HCT116 (cell line): ENCODE results near the gene HSFX4. TPM values are rescaled to one million over a fixed set of nuclear protein-coding genes. Genes with fewer than 3 reads are reported as not detected.

Experiments
- ATAC-seq: fragments of 200-7000 bp; cut with Tn5 transposase; 2 replicates; pipeline ENCODE4 v1.9.1; 2020; ENCODE audit warnings: mild to moderate bottlenecking, moderate library complexity
- BruUV-seq: library from RNA; stranded (reverse); fragments of 400-500 nt; replicated peaks from 2 replicates; lab custom pipeline; 2021; lab: Mats Ljungman, UMichigan
- CTCF ChIA-PET: fragments of 300-600 bp; sonication (Branson Sonifier 250); formaldehyde crosslinking; loops from one replicate; lab custom pipeline; 2021; ENCODE audit warnings: antibody characterized with exemption; lab: Charles Lee
- POLR2A ChIA-PET: fragments of 300-600, 350-600 bp; sonication (Branson Sonifier 250); formaldehyde crosslinking; loops from one replicate; lab custom pipeline; 2021; ENCODE audit warnings: antibody characterized with exemption; lab: Charles Lee
- RAD21 ChIA-PET, 2 experiments: fragments of 300-600 bp; sonication (Branson Sonifier 250); formaldehyde crosslinking; loops; one replicate each; lab custom pipeline; 2023; ENCODE audit warnings: low total read pairs in 2 of 2; ENCODE audit not compliant: uncharacterized antibody in 2 of 2, unreplicated experiment in 2 of 2, low non-redundant PET in 1 of 2; lab: Charles Lee
- DNase-seq: peaks from one replicate; pipeline ENCODE4 v3.0.0-alpha.2; 2010; ENCODE audit warnings: low read depth, low spot score
- H2AFZ ChIP-seq: fragments of 200-600 bp; shearing (Covaris generic), sonication (generic); 2 replicates; pipeline ENCODE4 v1.6.1; 2017; ENCODE audit warnings: low read depth, mixed run types, mixed read lengths, antibody characterized with exemption, low read length; ENCODE audit not compliant: poor library complexity, severe bottlenecking
- H3K27ac ChIP-seq: 2 replicates; pipeline ENCODE4 v1.5.1; 2012; ENCODE audit warnings: low read depth, low read length
- H3K27me3 ChIP-seq: fragments of 200-600 bp; sonication (generic); 2 replicates; pipeline ENCODE4 v1.6.1; 2016; ENCODE audit warnings: mixed run types, low read length, mixed read lengths; ENCODE audit not compliant: insufficient read depth
- H3K36me3 ChIP-seq, 2 experiments: fragments of 200-500 bp in 1 of 2; fragments of 200-600 bp in 1 of 2; sonication (Bioruptor generic) in 1 of 2; sonication (generic) in 1 of 2; 2 replicates each; pipeline versions ENCODE4 v1.5.1 to v1.6.1; 2014 to 2016; ENCODE audit warnings: low read length in 2 of 2, inconsistent platforms in 1 of 2, mixed read lengths in 1 of 2, mixed run types in 1 of 2; ENCODE audit not compliant: insufficient read depth in 2 of 2, control insufficient read depth in 1 of 2
- H3K4me1 ChIP-seq, 2 experiments: fragments of 200-600 bp in 1 of 2; sonication (generic) in 1 of 2; 2 replicates each; pipeline versions ENCODE4 v1.5.1 to v1.6.1; 2012 to 2017; ENCODE audit warnings: low read length in 2 of 2, inconsistent platforms in 1 of 2, mild to moderate bottlenecking in 1 of 2, mixed read lengths in 1 of 2, mixed run types in 1 of 2, moderate library complexity in 1 of 2; ENCODE audit not compliant: insufficient read depth in 2 of 2, control insufficient read depth in 1 of 2
- H3K4me2 ChIP-seq: fragments of 200-600 bp; sonication (generic); 2 replicates; pipeline ENCODE4 v1.6.1; 2017; ENCODE audit warnings: mixed run types, low read length, mixed read lengths
- H3K4me3 ChIP-seq, 2 experiments: fragments of 200-600 bp in 1 of 2; sonication (generic) in 1 of 2; replicated peaks in 1 of 2; 2 replicates each; pipeline ENCODE4 v1.5.1; 2011 to 2016; ENCODE audit warnings: low read length in 2 of 2, control low read depth in 1 of 2, low read depth in 1 of 2, mild to moderate bottlenecking in 1 of 2, mixed read lengths in 1 of 2, mixed run types in 1 of 2
- H3K79me2 ChIP-seq: fragments of 200-600 bp; sonication (generic); 2 replicates; pipeline ENCODE4 v1.6.1; 2017; ENCODE audit warnings: mild to moderate bottlenecking, mixed run types, low read length, moderate library complexity, mixed read lengths; ENCODE audit not compliant: insufficient read depth
- H3K9ac ChIP-seq: fragments of 200-600 bp; sonication (generic); 2 replicates; pipeline ENCODE4 v1.6.1; 2016; ENCODE audit warnings: low read length, mixed read lengths
- H3K9me2 ChIP-seq: fragments of 200-600 bp; sonication (generic), shearing (Covaris generic); 2 replicates; pipeline ENCODE4 v1.6.1; 2017; ENCODE audit warnings: mixed run types, mild to moderate bottlenecking, moderate library complexity; ENCODE audit not compliant: insufficient read depth
- H3K9me3 ChIP-seq, 2 experiments: fragments of 200-500 bp in 1 of 2; fragments of 200-600 bp in 1 of 2; sonication (Bioruptor generic) in 1 of 2; sonication (generic) in 1 of 2; 2 replicates each; pipeline ENCODE4 v1.6.1; 2014 to 2017; ENCODE audit warnings: low read length in 2 of 2, mixed read lengths in 2 of 2, inconsistent platforms in 1 of 2, low read depth in 1 of 2, mild to moderate bottlenecking in 1 of 2, mixed run types in 1 of 2, moderate library complexity in 1 of 2; ENCODE audit not compliant: control insufficient read depth in 1 of 2, insufficient read depth in 1 of 2
- H4K20me1 ChIP-seq: fragments of 200-600 bp; sonication (generic), shearing (Covaris generic); 2 replicates; pipeline ENCODE4 v1.6.1; 2017; ENCODE audit warnings: mixed run types, mild to moderate bottlenecking, moderate library complexity; ENCODE audit not compliant: insufficient read depth
- CEBPB ChIP-seq: IDR thresholded peaks from 2 replicates; pipeline ENCODE4 v1.6.1; 2012; ENCODE audit warnings: low read depth
- EZH2 ChIP-seq: fragments of 200-600 bp; sonication (generic); IDR thresholded peaks from 2 replicates; pipeline ENCODE4 v1.6.1; 2017; ENCODE audit warnings: antibody characterized with exemption, mixed run types
- EZH2phosphoT487 ChIP-seq: fragments of 200-600 bp; IDR thresholded peaks from 2 replicates; pipeline ENCODE4 v1.6.1; 2018; ENCODE audit warnings: antibody characterized with exemption, borderline replicate concordance
- JUND ChIP-seq: IDR thresholded peaks from 2 replicates; pipeline ENCODE4 v1.6.1; 2012
- POLR2A ChIP-seq: IDR thresholded peaks from 2 replicates; pipeline ENCODE4 v1.7.0; 2011; ENCODE audit warnings: borderline replicate concordance; ENCODE audit not compliant: insufficient read depth, insufficient read length; ENCODE audit errors: extremely low read depth
- POLR2AphosphoS5 ChIP-seq: IDR thresholded peaks from 2 replicates; pipeline ENCODE4 v1.6.1; 2011; ENCODE audit warnings: mild to moderate bottlenecking, low read depth, low read length, moderate library complexity
- REST ChIP-seq: IDR thresholded peaks from 2 replicates; pipeline ENCODE4 v1.6.1; 2012; ENCODE audit warnings: low read depth
- SRF ChIP-seq: IDR thresholded peaks from 2 replicates; pipeline ENCODE4 v1.6.1; 2012; ENCODE audit warnings: low read depth
- intact Hi-C: fragments of 100-400 bp; cut with micrococcal nuclease; formaldehyde crosslinking; loops from 2 replicates; pipeline ENCODE4 v1.10.0; 2022
- total RNA-seq: library from RNA; stranded (reverse); gene quantifications from one replicate; pipeline ENCODE4 v1.2.1, GENCODE V29; 2021; ENCODE audit not compliant: unreplicated experiment
- TF ChIP-seq, protein P1 (sequence below): IDR thresholded peaks from 2 replicates; pipeline ENCODE4 v1.6.1; 2011; ENCODE audit warnings: mild to moderate bottlenecking, low read length, moderate library complexity; ENCODE audit not compliant: insufficient replicate concordance; ENCODE audit errors: extremely low read depth
- TF ChIP-seq, protein P2 (sequence below), 3 experiments: fragments of 200-600 bp in 1 of 3; sonication (generic) in 1 of 3; IDR thresholded peaks in 2 of 3; conservative IDR thresholded peaks in 1 of 3; 2 replicates each; pipeline ENCODE4 v1.5.1; 2012 to 2017; ENCODE audit warnings: low read depth in 2 of 3, low read length in 2 of 3, antibody characterized with exemption in 1 of 3, borderline replicate concordance in 1 of 3, control low read depth in 1 of 3, mild to moderate bottlenecking in 1 of 3, mixed read lengths in 1 of 3, mixed run types in 1 of 3, moderate library complexity in 1 of 3; ENCODE audit not compliant: insufficient read depth in 1 of 3
- TF ChIP-seq, protein P3 (sequence below): IDR thresholded peaks from 2 replicates; pipeline ENCODE4 v1.6.1; 2012

Gene HSFX4
- total RNA-seq, 1 experiment from 2014 or later = not detected

DNA sequence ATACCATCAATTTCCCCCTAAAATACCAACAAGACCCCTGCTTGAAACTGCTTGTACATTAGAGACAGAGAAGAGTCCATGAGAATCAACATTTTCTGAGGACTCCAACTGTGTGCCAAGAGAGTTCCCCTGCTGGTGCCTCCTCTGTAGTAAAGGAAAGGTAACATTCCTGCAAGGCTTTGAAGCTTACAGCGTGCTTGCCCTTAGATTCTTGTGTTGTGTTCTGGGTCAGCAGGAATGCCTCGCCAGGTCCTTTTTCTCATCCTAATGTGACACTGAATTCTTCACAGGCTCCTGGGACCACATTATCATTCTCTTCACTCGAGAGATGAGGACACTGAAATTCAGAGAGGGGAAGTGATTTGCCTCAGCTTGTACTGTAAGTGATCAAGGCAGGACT is 18.6 kb downstream of the HSFX4 start:
- no peak overlapping the region for H3K9ac ChIP-seq
- no peaks in the 10 kb centered on the region for H3K27me3 ChIP-seq
- H3K36me3 ChIP-seq = no peaks in the 10 kb centered on the region; a peak in 1 of 4 replicates
- TF ChIP-seq JUND (no peak), POLR2A (no peak), REST (no peak)
- H2AFZ ChIP-seq = no peak overlapping the region
- BruUV-seq = no TSS peak
- no peak overlapping the region for H3K27ac ChIP-seq
- RAD21 ChIA-PET = no interaction called here
- H3K4me2 ChIP-seq = no peak overlapping the region
- no peaks in the 10 kb centered on the region for H4K20me1 ChIP-seq
- no peak for DNase-seq
- no peaks in the 10 kb centered on the region for H3K4me1 ChIP-seq
- intact Hi-C loops = no loop called here
- no peaks in the 10 kb centered on the region for H3K9me2 ChIP-seq
- H3K4me3 ChIP-seq = no peak overlapping the region
- CTCF ChIA-PET = no interaction called here
- no peaks in the 10 kb centered on the region for H3K79me2 ChIP-seq
- ATAC-seq = no peak
- POLR2A ChIA-PET = interaction anchor here (0.9 kb wide), 1 partner anchor 9 kb away, joined by 3 read pairs; no protein-coding TSS in a partner anchor
- no peaks in the 10 kb centered on the region for H3K9me3 ChIP-seq

DNA sequence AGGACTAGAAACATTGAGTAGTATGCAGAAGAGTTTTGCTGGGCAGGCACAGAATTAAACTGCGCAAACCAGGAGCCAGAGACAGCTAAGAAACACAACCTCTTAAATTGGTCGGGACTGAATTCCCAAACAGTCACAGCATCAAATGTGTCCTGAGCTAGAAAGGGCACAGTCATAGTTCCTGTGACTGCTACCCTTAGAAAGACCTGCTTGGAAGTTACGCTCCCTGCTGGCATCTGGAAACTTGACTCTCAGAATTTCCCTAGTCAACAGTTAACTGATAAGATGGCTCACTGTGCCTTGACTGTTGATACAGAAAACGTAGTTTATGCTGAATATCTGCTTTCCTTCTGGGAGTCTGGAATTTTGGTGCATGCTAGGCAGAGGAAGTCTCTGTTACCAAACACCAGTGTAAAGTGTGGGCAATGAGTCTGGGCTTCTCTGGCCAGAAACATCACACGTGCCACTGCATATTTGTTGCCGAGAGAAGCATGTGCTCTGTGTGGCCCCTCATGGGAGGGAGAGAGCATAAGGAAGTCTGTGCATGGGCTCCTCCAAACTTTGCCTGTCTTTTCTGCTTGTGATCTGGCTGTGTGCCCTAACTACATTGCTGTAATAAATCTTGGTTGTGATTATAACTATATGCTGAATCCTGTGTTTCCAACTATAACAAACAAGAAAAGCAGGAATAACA is 20.5 kb downstream of the HSFX4 start:
- Histone ChIP-seq H2AFZ (no peak overlapping the region), H3K27ac (no peak overlapping the region), H3K36me3 (no peaks in the 10 kb centered on the region), H3K9me3 (no peaks in the 10 kb centered on the region), H3K4me2 (no peak overlapping the region), H3K4me1 (no peaks in the 10 kb centered on the region), H3K79me2 (no peaks in the 10 kb centered on the region), H3K9me2 (no peaks in the 10 kb centered on the region), H3K27me3 (no peaks in the 10 kb centered on the region), H3K4me3 (no peak overlapping the region), H3K9ac (no peak overlapping the region), H4K20me1 (no peaks in the 10 kb centered on the region)
- DNase-seq (no peak), ATAC-seq (no peak)
- POLR2A ChIA-PET = no interaction called here
- RAD21 ChIA-PET = no interaction called here
- no TSS peak for BruUV-seq
- CTCF ChIA-PET = interaction anchor here (0.8 to 1.4 kb wide), 6 partner anchors 10 to 731 kb away, joined by 3 to 13 read pairs (median 4); partner anchors contain the start of gene EOLA1
- intact Hi-C loops = loop anchor here (2.0 kb wide), 1 partner anchor 731 kb away; no protein-coding TSS in a partner anchor
- TF ChIP-seq EZH2phosphoT487 (no peak), POLR2AphosphoS5 (no peak), SRF (no peak), EZH2 (no peak), CEBPB (no peak)
- TF ChIP-seq, protein P1, sequence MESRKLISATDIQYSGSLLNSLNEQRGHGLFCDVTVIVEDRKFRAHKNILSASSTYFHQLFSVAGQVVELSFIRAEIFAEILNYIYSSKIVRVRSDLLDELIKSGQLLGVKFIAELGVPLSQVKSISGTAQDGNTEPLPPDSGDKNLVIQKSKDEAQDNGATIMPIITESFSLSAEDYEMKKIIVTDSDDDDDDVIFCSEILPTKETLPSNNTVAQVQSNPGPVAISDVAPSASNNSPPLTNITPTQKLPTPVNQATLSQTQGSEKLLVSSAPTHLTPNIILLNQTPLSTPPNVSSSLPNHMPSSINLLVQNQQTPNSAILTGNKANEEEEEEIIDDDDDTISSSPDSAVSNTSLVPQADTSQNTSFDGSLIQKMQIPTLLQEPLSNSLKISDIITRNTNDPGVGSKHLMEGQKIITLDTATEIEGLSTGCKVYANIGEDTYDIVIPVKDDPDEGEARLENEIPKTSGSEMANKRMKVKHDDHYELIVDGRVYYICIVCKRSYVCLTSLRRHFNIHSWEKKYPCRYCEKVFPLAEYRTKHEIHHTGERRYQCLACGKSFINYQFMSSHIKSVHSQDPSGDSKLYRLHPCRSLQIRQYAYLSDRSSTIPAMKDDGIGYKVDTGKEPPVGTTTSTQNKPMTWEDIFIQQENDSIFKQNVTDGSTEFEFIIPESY = no peak
- TF ChIP-seq, protein P2, sequence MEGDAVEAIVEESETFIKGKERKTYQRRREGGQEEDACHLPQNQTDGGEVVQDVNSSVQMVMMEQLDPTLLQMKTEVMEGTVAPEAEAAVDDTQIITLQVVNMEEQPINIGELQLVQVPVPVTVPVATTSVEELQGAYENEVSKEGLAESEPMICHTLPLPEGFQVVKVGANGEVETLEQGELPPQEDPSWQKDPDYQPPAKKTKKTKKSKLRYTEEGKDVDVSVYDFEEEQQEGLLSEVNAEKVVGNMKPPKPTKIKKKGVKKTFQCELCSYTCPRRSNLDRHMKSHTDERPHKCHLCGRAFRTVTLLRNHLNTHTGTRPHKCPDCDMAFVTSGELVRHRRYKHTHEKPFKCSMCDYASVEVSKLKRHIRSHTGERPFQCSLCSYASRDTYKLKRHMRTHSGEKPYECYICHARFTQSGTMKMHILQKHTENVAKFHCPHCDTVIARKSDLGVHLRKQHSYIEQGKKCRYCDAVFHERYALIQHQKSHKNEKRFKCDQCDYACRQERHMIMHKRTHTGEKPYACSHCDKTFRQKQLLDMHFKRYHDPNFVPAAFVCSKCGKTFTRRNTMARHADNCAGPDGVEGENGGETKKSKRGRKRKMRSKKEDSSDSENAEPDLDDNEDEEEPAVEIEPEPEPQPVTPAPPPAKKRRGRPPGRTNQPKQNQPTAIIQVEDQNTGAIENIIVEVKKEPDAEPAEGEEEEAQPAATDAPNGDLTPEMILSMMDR (IDR thresholded peaks at IDR 0.05 in 2 of 3, conservative IDR thresholded peaks at IDR 0.05 in 1 of 3; ENCODE audit: borderline replicate concordance in 1 of 3, insufficient read depth in 1 of 3, low read depth in 2 of 3, low read length in 2 of 3) = no peak
- TF ChIP-seq, protein P3, sequence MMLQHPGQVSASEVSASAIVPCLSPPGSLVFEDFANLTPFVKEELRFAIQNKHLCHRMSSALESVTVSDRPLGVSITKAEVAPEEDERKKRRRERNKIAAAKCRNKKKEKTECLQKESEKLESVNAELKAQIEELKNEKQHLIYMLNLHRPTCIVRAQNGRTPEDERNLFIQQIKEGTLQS = no peak
